COLO829 (cell line): ENCODE data around the gene PTPRO.

Experiments
- DNase-seq: peaks from one replicate; pipeline ENCODE4 v3.0.0; 2012; ENCODE audit warnings: low spot score

Gene PTPRO

DNA sequence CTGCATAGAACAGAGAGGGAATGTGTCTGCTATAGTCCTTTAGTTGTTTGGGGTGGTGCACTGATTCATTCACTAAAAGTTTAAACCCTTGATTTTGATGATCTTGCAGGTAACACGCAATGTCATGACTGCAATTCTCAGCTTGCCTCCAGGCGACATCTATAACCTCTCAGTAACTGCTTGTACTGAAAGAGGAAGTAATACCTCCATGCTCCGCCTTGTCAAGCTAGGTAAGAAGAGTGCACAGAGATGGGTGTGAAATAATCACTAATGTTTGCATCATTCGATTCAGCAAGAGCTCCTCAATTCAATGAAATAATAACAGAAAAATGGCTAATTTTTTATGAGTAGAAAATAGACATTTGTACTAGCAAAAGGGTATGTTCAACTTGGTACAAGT, 203.7 kb downstream of the PTPRO start:
- DNase-seq = no peak

DNA sequence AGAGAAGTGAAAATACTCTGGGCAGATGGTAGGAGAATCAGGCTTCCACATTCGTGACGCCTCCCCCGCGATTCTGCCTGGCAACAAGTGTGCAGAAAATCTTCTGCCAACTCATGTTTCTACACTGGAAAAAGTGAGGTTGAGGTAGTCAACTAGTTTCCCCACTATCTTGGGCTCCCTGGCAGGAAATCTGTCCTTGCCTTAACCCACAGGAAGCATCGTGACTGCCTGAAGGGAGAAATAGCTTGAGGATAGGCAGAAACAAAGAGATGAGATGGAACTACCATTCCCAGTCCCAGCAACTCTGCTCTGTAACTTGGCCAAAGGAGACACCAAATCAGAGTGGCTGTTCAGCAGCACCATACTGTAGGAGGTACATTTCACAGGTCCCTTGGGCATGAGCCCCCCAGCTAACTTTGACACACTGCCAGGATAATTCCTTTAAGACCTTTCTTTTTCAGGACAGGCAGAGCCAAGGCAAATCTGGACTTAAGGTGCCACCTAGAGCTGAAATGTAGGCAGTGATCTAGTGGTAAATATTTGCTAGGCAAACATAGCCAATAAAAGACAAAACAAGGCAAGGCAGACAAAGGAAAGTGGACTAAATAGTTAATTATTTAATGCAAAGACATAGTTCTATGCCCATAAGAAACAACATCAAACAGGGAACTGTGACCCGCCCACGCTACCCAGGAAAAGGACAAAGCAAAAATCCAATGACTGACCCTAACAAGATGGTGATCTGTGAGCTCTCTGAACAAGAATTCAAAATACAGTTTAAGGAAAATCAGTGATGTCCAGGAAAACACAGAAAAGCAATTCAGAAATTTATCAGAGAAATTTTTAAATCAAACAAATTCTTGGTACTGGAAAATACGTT, 205.1 kb downstream of the PTPRO start:
- no peak for DNase-seq

DNA sequence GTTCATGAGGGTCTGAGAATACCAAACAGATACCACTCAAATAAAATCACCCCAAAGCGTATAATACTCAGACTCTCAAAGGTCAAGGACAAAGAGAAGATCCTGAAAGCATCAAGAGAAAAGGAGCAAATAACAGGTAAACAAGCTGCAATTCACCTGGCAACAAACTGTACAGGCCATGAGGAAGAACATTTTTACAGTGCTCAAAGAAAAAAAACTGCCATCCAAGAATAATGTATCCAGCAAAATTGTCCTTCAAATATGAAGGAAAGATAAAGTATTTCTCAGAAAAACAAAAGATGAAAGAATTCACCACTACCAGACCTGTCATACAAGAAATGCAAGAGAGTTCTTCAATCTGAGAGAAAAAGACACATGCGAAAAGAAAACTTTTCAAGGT, 206.4 kb downstream of the PTPRO start:
- DNase-seq = no peak

DNA sequence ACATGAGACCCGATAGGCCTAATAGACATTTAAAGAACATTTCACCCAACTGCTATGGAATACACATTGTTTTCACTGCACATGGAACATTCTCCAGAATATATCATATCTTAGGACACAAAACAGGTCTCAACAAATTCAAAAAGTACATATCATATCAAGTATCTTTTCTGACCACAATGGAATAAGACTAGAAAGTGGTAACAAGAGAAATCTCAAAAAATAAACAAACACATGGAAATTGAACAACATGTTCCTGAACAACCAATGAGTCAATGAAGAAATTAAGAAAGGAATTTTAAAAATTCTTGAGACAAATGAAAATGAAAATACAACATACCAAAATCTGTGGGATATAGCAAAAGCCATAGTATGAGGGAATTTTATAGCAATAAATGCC, 208.1 kb downstream of the PTPRO start:
- DNase-seq = no peak

DNA sequence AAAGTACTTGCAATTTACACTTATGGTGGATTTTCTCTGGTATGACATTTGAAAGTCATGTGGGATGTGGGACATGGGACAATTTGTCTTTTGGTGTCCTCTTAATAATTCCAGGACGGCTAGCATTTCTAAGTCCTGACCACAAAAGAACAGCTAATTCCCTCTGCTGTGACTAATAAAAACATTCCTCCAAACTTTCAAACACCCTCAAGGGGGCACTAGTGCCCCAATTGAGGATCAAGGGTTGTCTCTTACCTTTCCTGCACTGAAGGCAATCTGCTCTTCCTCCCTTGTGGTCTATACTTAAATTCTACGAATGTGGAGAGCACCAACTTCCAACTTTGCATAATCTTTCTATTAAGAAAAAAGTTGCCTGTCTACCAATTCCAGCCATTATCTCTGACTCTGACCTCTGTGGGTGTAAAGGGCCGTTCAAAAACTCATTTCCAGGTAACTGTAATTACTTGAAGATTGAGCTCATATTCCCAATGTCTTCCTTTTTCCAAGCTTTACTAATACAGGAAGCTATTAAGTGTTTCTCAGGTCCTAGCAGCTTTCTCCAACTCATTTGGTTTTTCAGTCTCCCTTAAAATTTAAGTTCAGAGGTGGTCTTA, 210.2 kb downstream of the PTPRO start:
- DNase-seq = peak; percentile 80

DNA sequence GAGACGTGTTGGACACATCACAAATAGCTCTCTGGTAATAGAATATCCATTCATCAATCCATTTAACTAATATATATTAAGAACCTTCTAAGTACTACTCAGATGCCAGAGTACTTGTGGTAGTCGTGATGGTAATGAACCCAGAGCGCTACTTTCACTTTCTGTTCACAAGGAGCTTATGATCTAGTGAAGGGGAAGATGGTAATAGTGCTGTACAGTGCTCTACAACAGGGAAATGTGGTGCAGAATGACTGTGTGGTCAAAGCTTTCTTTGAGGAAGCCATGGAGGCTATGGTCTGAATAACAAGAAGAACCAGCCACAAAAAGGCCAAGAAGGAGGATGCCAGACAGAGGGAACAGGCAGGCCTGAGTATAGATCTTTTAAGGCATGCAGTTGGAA, 212.0 kb downstream of the PTPRO start:
- DNase-seq = no peak

DNA sequence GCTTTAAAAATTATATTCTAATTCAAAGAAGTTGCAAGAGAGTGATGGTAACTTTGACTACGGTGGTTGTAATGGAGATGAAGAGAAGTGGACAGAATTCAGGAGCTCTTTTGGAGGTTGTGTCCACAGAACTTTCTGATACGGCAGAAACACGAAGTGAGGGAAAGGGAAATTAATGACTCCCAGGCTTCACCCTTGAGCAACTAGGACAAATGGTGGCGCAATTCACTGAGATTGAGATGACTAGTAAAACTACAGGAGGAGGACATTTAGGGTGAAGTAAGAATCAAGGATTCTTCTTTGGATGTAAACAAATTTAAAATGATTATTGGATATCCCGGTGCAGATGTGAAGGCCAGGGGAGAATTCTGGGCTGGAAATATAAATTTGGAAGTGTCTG, 212.6 kb downstream of the PTPRO start:
- DNase-seq = no peak

DNA sequence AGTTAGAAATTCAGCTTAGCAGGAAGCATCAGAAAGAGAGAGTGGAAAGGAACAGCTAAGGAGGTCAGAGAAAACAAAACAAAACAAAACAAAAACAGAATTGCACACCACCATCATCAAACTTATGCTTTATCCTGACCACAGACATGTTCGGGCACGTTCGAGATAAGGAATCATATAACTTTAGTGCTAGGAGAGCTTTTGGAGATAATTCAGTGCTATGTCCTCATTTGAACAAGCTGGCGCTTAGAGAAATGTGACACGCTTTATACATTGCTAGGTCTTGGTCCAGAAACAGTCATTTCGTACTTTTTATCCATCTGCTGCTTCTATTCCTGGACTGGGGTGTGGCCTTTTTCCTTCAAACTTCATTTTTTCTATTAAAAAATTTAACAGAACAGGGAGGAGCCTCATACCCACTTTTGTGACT, 213.1 kb downstream of the PTPRO start:
- DNase-seq = no peak

DNA sequence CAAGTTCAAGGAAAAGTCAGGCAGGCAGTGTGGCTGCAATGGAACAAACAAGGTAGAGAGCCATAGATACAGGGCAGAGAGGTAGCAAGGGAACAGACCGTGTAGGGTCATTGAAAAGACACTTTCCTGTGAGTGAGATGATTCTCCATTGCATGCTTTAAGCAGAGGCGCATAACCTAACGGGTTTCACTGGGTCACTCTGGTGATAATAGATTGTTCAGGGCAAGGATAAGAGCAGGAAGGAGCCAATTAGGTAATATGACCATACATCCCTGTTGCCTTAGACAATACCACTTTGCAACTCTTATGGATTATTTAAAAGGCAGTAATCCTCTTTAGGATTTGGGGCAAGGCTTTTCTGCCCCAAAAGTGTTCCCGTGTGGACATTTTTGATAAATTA, 214.1 kb downstream of the PTPRO start:
- no peak for DNase-seq

DNA sequence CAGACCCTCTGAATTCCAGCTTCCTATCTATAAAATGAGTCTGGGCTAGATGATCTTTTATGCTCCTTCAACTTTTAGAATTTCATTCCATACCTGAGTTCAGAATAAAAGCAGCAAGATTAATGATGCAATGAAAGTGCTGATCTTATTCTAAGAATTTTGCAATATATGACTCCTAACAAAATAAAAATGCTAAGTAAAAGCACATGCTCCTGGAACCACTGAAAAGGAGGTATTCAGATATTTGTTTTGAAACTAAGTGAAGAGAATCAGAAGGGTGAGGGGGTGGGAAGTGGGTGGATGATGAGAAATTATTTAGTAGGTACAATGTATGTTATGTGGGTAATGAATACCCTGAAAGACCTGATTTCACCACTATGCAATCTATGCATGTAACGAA, 216.6 kb downstream of the PTPRO start:
- DNase-seq = no peak

DNA sequence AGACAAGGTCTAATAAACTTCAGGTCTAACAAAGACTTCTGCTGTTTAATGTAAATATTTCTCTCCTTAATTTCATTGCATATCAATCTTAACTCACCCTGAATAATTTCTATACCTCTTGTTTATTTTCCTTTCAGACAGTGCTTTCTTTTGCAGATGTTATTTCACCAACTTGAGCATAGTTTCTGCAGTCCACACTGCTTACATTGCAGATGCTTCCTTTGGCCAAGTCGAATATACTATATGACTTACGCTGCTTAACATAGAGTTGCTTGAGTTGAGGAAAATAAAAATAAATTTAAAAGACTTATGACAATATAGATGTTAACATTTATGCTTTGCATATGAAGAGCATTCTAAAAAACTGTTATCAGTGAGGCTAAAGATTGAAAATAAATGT, 217.7 kb downstream of the PTPRO start:
- DNase-seq = no peak

DNA sequence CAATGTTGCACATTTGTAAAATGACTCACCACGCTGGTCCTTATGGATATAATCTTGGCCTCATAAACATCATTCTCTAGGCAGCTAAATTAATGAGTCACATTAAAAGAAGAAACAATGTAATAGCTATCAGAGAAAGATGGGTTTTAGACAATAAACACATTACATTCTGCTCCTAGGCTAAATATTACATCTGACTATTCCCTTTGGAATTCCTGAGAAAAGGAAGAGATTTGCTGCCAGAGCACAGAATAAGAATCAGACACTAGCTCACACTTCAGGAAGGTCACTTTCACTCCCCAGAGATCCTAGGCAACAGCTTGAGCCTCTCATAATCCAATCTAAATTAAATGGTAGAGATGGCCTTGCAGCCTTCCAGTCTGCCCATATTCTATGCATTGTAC, 218.2 kb downstream of the PTPRO start:
- peak; percentile 63 for DNase-seq

DNA sequence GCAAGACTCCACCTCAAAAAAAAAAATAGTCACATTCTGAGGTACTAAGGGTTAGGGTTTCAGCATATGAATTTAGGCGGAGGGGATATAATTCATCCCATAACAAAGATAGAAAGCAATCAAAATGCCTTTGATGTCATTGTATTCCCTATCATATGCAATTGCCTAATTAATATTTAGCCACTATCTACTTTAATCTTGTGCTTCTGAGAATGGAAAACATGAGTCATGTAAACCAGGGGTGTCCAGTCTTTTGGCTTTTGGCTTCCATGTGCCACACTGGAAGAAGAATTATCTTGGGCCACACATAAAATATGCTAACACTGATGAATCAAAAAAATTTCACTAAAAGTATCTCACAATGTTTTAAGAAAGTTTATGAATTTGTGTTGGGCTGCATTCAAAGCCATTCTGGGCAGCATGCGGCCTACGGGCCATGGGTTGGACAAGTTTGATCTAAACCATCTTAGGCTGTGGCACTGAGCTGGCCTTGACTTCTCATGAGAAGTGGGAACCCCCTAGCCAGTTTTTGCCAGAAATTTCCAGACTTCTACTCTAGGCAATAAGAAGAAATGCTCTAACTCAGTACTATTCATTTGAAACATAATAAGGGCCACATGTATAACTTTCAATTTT, 219.8 kb downstream of the PTPRO start:
- no peak for DNase-seq

DNA sequence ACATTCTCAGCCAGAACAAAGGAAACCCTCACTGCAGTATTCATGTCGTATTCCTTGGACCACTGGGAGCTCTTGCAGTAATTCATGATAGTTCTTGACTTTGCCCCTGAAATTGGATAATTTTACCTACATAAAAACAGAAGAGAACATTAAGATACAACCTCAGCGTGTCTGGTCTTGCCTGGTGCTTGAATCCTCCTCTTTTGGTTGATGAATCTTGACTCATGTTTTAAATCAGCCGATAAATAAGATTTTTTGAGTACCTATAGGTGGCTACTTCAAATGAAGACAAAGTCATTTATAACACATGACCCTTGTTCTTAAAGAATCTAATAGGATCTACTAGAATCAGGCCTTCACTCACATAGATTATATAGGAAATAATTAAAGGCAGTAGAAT, 221.0 kb downstream of the PTPRO start:
- no peak for DNase-seq

DNA sequence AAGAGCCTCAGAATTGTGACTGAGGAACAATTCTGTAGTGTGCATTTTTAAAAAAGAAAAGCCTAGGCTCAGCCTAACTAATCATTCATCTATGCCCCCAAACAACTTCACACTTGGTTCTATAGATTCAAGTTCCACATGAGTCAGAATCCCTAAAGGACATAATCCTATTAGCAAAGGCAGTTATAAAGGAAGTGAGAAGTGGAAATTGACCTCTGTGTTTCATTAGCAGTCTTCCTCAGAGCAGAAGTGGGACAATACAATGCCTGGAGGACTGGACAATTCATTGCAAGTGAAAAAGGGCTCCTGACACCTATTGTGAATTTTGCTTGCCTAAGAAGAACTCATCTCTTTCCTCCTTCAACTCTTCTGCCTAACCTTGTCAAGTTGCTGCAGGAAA, 222.3 kb downstream of the PTPRO start:
- DNase-seq = no peak

DNA sequence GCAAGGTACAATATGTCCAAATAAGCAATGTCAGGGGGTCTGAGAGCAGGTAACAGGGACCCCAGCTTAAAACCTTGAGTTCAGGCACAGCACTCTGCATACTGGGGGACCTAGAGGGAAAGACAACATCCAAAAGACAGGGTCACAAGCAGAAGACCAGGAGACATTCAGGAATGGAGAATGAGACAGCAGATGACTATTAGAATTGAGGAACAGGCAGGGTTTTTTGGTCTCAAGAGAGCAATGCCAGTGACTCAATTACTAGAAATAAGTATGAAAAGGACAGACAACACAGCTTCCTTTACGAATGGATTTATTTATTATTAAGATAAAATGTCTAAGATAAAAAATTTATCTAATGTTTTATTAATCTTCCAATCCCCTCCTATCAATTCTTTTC, 223.0 kb downstream of the PTPRO start:
- DNase-seq = no peak

DNA sequence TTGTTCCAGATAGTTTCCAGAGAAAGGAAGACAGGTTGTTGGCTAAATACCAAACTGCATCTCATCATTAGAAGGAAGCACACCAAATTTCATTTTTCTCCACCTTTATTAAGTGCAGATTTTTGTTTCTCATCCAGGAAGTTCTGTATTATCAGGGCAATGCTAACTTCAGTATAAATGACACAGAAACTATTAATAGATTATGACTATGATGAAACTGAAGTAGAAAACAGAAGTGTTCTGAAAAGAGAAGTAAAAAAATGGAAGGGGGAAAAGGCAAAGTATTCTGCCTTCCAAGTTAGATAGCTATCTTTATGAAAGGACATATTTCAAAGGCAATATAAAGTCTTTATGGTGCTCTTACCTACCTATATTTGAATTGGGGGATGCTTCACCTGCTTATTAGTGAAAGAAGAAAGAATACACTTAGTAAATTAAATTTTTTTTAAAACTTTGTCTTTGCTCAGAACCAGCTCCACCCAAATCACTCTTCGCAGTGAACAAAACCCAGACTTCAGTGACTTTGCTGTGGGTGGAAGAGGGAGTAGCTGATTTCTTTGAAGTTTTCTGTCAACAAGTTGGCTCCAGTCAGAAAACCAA, 223.9 kb downstream of the PTPRO start:
- no peak for DNase-seq

DNA sequence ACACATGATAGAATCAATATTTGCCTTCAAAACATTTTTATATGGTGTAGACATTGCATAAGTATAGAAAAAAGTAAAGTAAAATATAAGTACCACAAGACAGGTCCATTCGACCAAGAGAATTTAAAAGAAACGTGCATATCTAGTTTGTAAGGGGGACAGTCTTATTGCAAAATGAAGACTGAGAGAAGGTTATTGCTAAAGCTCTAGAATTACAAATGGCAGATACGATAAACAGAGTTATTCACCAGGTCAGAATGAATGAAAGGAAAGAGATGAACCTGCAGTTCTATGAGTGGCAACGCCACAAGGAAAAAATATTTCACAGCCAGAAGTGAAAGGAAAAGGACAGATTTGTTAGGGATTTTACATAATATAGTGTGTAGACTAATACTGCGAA, 224.8 kb downstream of the PTPRO start:
- no peak for DNase-seq

DNA sequence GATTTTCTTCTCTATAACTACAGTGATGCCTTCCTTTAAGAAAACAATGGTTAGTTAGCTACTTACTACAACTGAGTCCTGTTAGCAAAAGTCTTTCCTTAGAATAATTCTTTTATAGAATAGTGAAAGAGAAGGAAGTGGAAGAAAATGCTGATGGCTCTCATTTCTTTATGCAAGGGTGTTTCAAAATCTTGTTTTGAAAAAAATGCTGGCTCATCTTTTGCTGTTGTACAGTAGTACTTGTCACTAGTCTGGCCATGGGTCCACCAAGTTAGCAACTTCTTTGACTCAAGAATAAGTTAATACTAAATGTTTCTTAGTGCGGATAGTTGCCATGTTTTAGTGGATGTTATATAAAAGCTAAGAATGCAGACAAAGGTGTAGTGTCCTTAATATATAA, 225.4 kb downstream of the PTPRO start:
- DNase-seq = no peak

DNA sequence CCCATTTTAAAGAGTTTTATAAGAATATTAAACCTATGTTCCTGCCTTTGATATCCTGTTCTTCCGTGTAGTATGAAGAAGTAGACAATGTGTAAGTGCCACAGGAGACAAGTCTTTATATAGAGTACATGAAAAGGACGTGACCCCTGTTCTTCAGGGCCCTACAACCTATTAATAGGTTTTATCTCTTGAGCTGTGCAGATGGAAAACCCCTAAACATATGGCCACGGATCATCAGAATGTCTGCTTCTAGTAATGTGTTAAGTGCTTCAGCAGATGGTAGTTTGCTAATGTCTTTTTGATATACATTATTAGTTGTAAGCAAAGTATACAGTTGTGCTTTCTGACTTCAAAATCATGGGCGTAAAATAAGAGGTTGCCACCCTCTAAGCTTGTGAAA, 228.5 kb downstream of the PTPRO start:
- DNase-seq = no peak

DNA sequence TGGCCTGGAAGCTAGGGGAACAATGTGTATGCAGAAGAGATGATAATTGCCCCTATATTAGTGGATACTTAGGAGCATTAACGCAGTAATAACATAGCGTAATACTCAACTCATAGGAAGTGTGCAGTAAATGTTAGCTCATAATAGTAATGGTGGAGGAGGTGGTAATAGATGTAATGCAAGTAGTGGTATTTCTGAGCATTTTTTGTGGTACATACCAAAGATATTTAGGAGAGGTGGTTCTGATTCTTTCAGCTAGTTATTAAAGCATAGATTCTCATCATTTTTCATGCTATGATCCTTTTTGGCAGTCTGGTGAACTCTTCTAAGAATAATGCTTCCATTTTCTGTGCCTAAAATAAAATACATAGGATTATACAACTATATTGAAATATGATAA, 233.1 kb downstream of the PTPRO start:
- DNase-seq = no peak

DNA sequence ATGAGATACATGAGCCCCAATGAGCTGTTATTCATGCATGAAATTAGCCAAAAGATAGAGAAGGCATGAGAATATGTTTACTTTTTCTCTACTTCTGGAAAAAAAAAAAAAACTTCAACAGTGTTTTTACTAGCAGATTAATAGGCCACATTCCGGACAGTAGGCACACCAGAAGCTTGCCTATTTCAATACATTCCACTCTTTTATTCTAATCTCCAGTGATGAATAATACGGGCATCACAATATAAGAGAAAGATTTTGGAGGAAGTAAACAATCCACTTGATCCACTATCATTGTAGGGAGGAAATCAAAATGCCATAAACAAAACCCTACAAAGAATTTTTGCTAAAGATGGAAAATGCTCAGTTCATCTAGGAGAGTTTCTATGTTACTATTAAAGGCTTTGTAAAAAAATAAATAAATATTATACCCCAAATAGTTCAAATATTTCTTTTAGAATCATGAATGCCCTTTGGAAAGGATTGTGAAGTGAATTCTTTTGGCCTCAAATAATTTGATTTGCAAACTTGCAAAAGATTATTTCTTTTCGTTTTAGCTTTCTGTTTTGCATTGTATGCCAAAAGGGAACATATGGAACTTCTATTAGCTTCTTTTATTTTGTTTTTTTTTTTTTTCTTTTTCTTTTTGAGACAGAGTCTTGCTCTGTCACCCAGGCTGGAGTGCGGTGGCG, 234.2 kb downstream of the PTPRO start:
- DNase-seq = no peak
